Stimulated activated CD8-positive, alpha-beta memory T cell treated with anti-CD3 and anti-CD28 coated beads, Interleukin-12 subunit alpha, Interleukin-12 subunit beta, amount 100 ng/mL, for 1 hour (primary cell): ENCODE data around the gene RNMT.
"Not testable (repeated sequence)": the region's sequence is repeated elsewhere in the genome, so short reads cannot be mapped to it uniquely, and the experiment has no call there.

Source experiments
- DNase-seq: peaks from one replicate; pipeline ENCODE4 v3.0.0-alpha.2; 2020; ENCODE audit warnings: low read depth

The RNMT gene

GRCh38 chr18:13735681-13736080, 9.2 kb downstream of the RNMT start:
- DNase-seq: no peak

GRCh38 chr18:13745696-13746095, 19.2 kb downstream of the RNMT start:
- DNase-seq: no peak

GRCh38 chr18:13746633-13747032, 20.2 kb downstream of the RNMT start:
- DNase-seq: no peak

GRCh38 chr18:13751599-13751998, 25.1 kb downstream of the RNMT start:
- DNase-seq: not testable (repeated sequence)

GRCh38 chr18:13756261-13756660, 29.8 kb downstream of the RNMT start:
- no peak for DNase-seq

GRCh38 chr18:13756671-13757070, 30.2 kb downstream of the RNMT start:
- no peak for DNase-seq

- DNase-seq: no peak
Measured at GRCh38 chr18:13758622-13759021, 32.1 kb downstream of the RNMT start.

- DNase-seq: no peak
Measured at GRCh38 chr18:13760047-13760446, 33.6 kb downstream of the RNMT start.

GRCh38 chr18:13762690-13763439, 36.4 kb downstream of the RNMT start:
- no peak for DNase-seq

GRCh38 chr18:13775058-13775457, 48.6 kb downstream of the RNMT start:
- no peak for DNase-seq

- no peak for DNase-seq
Measured at GRCh38 chr18:13791181-13791580, 64.7 kb downstream of the RNMT start.

GRCh38 chr18:13793819-13794218, 67.3 kb downstream of the RNMT start:
- DNase-seq: no peak

- DNase-seq: no peak
Measured at GRCh38 chr18:13796515-13796914, 70.0 kb downstream of the RNMT start.

- DNase-seq: no peak
Measured at GRCh38 chr18:13797157-13797611, 70.7 kb downstream of the RNMT start.

GRCh38 chr18:13799396-13799795, 72.9 kb downstream of the RNMT start:
- no peak for DNase-seq

- DNase-seq: peak; percentile 5
Measured at GRCh38 chr18:13800505-13801259, 74.2 kb downstream of the RNMT start.

GRCh38 chr18:13801260-13801601, 74.8 kb downstream of the RNMT start:
- DNase-seq: no peak

GRCh38 chr18:13804305-13804704, 77.8 kb downstream of the RNMT start:
- DNase-seq: no peak

- no peak for DNase-seq
Measured at GRCh38 chr18:13808294-13809042, 82.0 kb downstream of the RNMT start.

- DNase-seq: no peak
Measured at GRCh38 chr18:13809043-13809430, 82.6 kb downstream of the RNMT start.

- DNase-seq: no peak
Measured at GRCh38 chr18:13809531-13810255, 83.2 kb downstream of the RNMT start.

- no peak for DNase-seq
Measured at GRCh38 chr18:13810950-13811485, 84.5 kb downstream of the RNMT start.
